Measurements from ENCODE around the gene F2RL3.

The F2RL3 gene

GRCh38 chr19:16846901-16847300 lies 41.9 kb upstream of the F2RL3 start:
- no peak for TF ChIP-seq CREB5 (CRISPR knock-in tag; IDR thresholded peaks at IDR 0.05; ENCODE audit: low read depth)
- TF ChIP-seq ESRRG (CRISPR knock-in tag; IDR thresholded peaks at IDR 0.05), result no peak
- no peak for TF ChIP-seq TOX (CRISPR knock-in tag; IDR thresholded peaks at IDR 0.05; ENCODE audit: borderline replicate concordance)
- TF ChIP-seq GLIS3 (CRISPR knock-in tag; IDR thresholded peaks at IDR 0.05), result no peak
- TF ChIP-seq ZNF565 (CRISPR knock-in tag; conservative IDR thresholded peaks at IDR 0.05; ENCODE audit: low read depth), result no peak
- TF ChIP-seq ZC3H10 (CRISPR knock-in tag; IDR thresholded peaks at IDR 0.05), result no peak
- no peak for TF ChIP-seq ZFP3 (CRISPR knock-in tag; IDR thresholded peaks at IDR 0.05)
- TF ChIP-seq SNAI2 (CRISPR knock-in tag; IDR thresholded peaks at IDR 0.05), result no peak
- no peak for TF ChIP-seq BACH2 (CRISPR knock-in tag; IDR thresholded peaks at IDR 0.05; ENCODE audit: borderline replicate concordance)
- no peak for TF ChIP-seq ARNTL (CRISPR knock-in tag; IDR thresholded peaks at IDR 0.05; ENCODE audit: borderline replicate concordance, low read depth)
- no peak for TF ChIP-seq TSHZ2 (CRISPR knock-in tag; IDR thresholded peaks at IDR 0.05)
- no peak for ATAC-seq

GRCh38 chr19:16847430-16847829 lies 41.4 kb upstream of the F2RL3 start:
- TF ChIP-seq ARNTL (CRISPR knock-in tag; IDR thresholded peaks at IDR 0.05; ENCODE audit: borderline replicate concordance, low read depth), result no peak
- TF ChIP-seq ISL1 (CRISPR knock-in tag; IDR thresholded peaks at IDR 0.05), result no peak
- no peak for ATAC-seq

GRCh38 chr19:16849168-16849567 lies 39.6 kb upstream of the F2RL3 start:
- ATAC-seq, result no peak

GRCh38 chr19:16850133-16850532 lies 38.7 kb upstream of the F2RL3 start:
- peak; percentile 18; the same call in 1 of the 3 replicates for ATAC-seq
- TF ChIP-seq CSRNP3 (CRISPR knock-in tag; IDR thresholded peaks at IDR 0.05) (no peak), ZNF565 (CRISPR knock-in tag; conservative IDR thresholded peaks at IDR 0.05; ENCODE audit: low read depth) (no peak), TOX (CRISPR knock-in tag; IDR thresholded peaks at IDR 0.05; ENCODE audit: borderline replicate concordance) (no peak), ESRRG (CRISPR knock-in tag; IDR thresholded peaks at IDR 0.05) (no peak), POU6F1 (CRISPR knock-in tag; IDR thresholded peaks at IDR 0.05; ENCODE audit: borderline replicate concordance, low read depth) (no peak), ISL1 (CRISPR knock-in tag; IDR thresholded peaks at IDR 0.05) (no peak), TCF4 (CRISPR knock-in tag; IDR thresholded peaks at IDR 0.05; ENCODE audit: borderline replicate concordance) (no peak), ARNTL (CRISPR knock-in tag; IDR thresholded peaks at IDR 0.05; ENCODE audit: borderline replicate concordance, low read depth) (no peak)

More at GRCh38 chr19:16849168-16849567, 39.6 kb upstream of the F2RL3 start:
- no peak for TF ChIP-seq CSRNP3 (CRISPR knock-in tag; IDR thresholded peaks at IDR 0.05)
- no peak for TF ChIP-seq SNAI2 (CRISPR knock-in tag; IDR thresholded peaks at IDR 0.05)
- TF ChIP-seq GLIS3 (CRISPR knock-in tag; IDR thresholded peaks at IDR 0.05), result no peak
- no peak for TF ChIP-seq ZFP3 (CRISPR knock-in tag; IDR thresholded peaks at IDR 0.05)
- TF ChIP-seq TSHZ2 (CRISPR knock-in tag; IDR thresholded peaks at IDR 0.05), result no peak
- TF ChIP-seq ZC3H10 (CRISPR knock-in tag; IDR thresholded peaks at IDR 0.05), result no peak
- TF ChIP-seq TCF4 (CRISPR knock-in tag; IDR thresholded peaks at IDR 0.05; ENCODE audit: borderline replicate concordance), result no peak

Data from SK-N-SH treated with all-trans-retinoic acid at 6 μM for 48 hours (cell line).